Measurements from ENCODE around the gene KRT7.

DNA sequence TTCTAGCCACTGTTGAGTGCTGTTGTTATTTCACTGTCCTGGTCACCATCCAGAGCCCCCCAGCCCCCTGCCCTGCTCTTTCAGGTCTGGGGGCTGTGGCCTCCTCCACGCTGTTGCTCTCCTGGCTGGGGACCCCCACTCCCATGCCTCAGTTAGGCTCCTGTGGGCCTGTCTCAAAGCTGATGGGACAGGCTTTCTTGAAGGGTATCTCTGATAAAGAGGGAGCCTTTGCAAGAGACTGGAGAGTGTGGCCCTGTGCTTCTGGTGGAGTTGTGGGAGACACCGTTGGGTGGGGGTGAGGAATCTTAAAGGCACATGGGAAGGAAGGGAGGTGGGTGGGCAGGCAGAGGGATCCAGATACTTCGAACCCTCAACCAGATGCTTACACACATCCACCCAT, 29.2 kb downstream of the KRT7 start:
- TF ChIP-seq, protein P1, sequence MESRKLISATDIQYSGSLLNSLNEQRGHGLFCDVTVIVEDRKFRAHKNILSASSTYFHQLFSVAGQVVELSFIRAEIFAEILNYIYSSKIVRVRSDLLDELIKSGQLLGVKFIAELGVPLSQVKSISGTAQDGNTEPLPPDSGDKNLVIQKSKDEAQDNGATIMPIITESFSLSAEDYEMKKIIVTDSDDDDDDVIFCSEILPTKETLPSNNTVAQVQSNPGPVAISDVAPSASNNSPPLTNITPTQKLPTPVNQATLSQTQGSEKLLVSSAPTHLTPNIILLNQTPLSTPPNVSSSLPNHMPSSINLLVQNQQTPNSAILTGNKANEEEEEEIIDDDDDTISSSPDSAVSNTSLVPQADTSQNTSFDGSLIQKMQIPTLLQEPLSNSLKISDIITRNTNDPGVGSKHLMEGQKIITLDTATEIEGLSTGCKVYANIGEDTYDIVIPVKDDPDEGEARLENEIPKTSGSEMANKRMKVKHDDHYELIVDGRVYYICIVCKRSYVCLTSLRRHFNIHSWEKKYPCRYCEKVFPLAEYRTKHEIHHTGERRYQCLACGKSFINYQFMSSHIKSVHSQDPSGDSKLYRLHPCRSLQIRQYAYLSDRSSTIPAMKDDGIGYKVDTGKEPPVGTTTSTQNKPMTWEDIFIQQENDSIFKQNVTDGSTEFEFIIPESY (IDR thresholded peaks at IDR 0.05): no peak
- TF ChIP-seq, protein P2, sequence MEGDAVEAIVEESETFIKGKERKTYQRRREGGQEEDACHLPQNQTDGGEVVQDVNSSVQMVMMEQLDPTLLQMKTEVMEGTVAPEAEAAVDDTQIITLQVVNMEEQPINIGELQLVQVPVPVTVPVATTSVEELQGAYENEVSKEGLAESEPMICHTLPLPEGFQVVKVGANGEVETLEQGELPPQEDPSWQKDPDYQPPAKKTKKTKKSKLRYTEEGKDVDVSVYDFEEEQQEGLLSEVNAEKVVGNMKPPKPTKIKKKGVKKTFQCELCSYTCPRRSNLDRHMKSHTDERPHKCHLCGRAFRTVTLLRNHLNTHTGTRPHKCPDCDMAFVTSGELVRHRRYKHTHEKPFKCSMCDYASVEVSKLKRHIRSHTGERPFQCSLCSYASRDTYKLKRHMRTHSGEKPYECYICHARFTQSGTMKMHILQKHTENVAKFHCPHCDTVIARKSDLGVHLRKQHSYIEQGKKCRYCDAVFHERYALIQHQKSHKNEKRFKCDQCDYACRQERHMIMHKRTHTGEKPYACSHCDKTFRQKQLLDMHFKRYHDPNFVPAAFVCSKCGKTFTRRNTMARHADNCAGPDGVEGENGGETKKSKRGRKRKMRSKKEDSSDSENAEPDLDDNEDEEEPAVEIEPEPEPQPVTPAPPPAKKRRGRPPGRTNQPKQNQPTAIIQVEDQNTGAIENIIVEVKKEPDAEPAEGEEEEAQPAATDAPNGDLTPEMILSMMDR (IDR thresholded peaks at IDR 0.05; ENCODE audit: low read depth, low read length, missing input control): no peak
- TF ChIP-seq TAF1 (conservative IDR thresholded peaks at IDR 0.05) (no peak), NR2F2 (IDR thresholded peaks at IDR 0.05) (no peak), JUND (IDR thresholded peaks at IDR 0.05) (no peak), RAD21 (IDR thresholded peaks at IDR 0.05) (no peak)
- TF ChIP-seq, protein P3, sequence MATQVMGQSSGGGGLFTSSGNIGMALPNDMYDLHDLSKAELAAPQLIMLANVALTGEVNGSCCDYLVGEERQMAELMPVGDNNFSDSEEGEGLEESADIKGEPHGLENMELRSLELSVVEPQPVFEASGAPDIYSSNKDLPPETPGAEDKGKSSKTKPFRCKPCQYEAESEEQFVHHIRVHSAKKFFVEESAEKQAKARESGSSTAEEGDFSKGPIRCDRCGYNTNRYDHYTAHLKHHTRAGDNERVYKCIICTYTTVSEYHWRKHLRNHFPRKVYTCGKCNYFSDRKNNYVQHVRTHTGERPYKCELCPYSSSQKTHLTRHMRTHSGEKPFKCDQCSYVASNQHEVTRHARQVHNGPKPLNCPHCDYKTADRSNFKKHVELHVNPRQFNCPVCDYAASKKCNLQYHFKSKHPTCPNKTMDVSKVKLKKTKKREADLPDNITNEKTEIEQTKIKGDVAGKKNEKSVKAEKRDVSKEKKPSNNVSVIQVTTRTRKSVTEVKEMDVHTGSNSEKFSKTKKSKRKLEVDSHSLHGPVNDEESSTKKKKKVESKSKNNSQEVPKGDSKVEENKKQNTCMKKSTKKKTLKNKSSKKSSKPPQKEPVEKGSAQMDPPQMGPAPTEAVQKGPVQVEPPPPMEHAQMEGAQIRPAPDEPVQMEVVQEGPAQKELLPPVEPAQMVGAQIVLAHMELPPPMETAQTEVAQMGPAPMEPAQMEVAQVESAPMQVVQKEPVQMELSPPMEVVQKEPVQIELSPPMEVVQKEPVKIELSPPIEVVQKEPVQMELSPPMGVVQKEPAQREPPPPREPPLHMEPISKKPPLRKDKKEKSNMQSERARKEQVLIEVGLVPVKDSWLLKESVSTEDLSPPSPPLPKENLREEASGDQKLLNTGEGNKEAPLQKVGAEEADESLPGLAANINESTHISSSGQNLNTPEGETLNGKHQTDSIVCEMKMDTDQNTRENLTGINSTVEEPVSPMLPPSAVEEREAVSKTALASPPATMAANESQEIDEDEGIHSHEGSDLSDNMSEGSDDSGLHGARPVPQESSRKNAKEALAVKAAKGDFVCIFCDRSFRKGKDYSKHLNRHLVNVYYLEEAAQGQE (IDR thresholded peaks at IDR 0.05): no peak
- TF ChIP-seq, protein P4, sequence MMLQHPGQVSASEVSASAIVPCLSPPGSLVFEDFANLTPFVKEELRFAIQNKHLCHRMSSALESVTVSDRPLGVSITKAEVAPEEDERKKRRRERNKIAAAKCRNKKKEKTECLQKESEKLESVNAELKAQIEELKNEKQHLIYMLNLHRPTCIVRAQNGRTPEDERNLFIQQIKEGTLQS (IDR thresholded peaks at IDR 0.05): no peak
- TF ChIP-seq, protein P5, sequence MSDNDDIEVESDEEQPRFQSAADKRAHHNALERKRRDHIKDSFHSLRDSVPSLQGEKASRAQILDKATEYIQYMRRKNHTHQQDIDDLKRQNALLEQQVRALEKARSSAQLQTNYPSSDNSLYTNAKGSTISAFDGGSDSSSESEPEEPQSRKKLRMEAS (IDR thresholded peaks at IDR 0.05): no peak

Measured in liver (tissue), 3 donors.